Thoracic aorta (tissue), 2 donors: Measurements from ENCODE around the gene TENM3. TPM values are rescaled to one million over a fixed set of nuclear protein-coding genes. Genes with fewer than 3 reads are reported as not detected.

ENCODE experiments used
- ATAC-seq: fragments of 150-250 bp; one replicate; pipeline ENCODE4 v1.8.0; 2017; ENCODE audit warnings: low read depth; ENCODE audit not compliant: insufficient number of reproducible peaks, low FRiP score
- DNase-seq: peaks from one replicate; pipeline ENCODE4 v3.0.0-alpha.2; 2020; ENCODE audit warnings: low spot score
- H3K27ac ChIP-seq, 2 donors: fragments of 200-600 bp; sonication (generic); 1 replicate in 1 of 2; 2 replicates in 1 of 2; pipeline ENCODE4 v1.5.1; 2016; ENCODE audit warnings: mild to moderate bottlenecking in 2 of 2, moderate library complexity in 2 of 2
- H3K27me3 ChIP-seq: fragments of 200-600 bp; sonication (generic); replicated peaks from 2 replicates; pipeline ENCODE4 v1.6.0; 2016; ENCODE audit warnings: mild to moderate bottlenecking; ENCODE audit not compliant: insufficient read depth
- H3K36me3 ChIP-seq: fragments of 200-600 bp; sonication (generic); one replicate; pipeline ENCODE4 v1.5.1; 2016
- H3K4me1 ChIP-seq, 2 donors: fragments of 200-600 bp; sonication (generic); 1 replicate in 1 of 2; 2 replicates in 1 of 2; pipeline versions ENCODE4 v1.5.1 to v1.6.0; 2016; ENCODE audit warnings: low read depth in 2 of 2, mild to moderate bottlenecking in 1 of 2; ENCODE audit not compliant: control insufficient read depth in 1 of 2
- H3K4me3 ChIP-seq: fragments of 200-600 bp; sonication (generic); 2 replicates; pipeline ENCODE4 v1.5.1; 2016; ENCODE audit warnings: mild to moderate bottlenecking
- H3K9me3 ChIP-seq: fragments of 200-600 bp; sonication (generic); 2 replicates; pipeline ENCODE4 v1.5.1; 2016
- CTCF ChIP-seq: fragments of 200-600 bp; sonication (generic); IDR thresholded peaks from one replicate; pipeline ENCODE4 v1.5.1; 2019; ENCODE audit warnings: antibody characterized with exemption
- total RNA-seq, 2 donors: library from RNA; depleted of rRNA; stranded (reverse); fragments of >200 nt; gene quantifications; one replicate each; pipeline versions ENCODE4 v1.1.0 to v1.2.3, GENCODE V29; 2016

The TENM3 gene
- total RNA-seq, 2 donors from 2014 or later, result 0.68 to 8.0 TPM

GRCh38 chr4:182219411-182220056 is 23.7 kb upstream of the TENM3 start:
- Histone ChIP-seq H3K4me1 (no peaks in the 10 kb centered on the region), H3K36me3 (no peaks in the 10 kb centered on the region), H3K27ac (no peak overlapping the region), H3K9me3 (no peaks in the 10 kb centered on the region), H3K4me3 (no peak overlapping the region), H3K27me3 (no peaks in the 10 kb centered on the region)
- DNase-seq (no peak), ATAC-seq (no peak)
- no peak for TF ChIP-seq CTCF

- no peak for ATAC-seq
- Histone ChIP-seq H3K36me3 (no peaks in the 10 kb centered on the region), H3K4me1 (no peaks in the 10 kb centered on the region), H3K4me3 (no peak overlapping the region), H3K27ac (no peak overlapping the region), H3K9me3 (no peaks in the 10 kb centered on the region), H3K27me3 (no peaks in the 10 kb centered on the region)
- no peak for TF ChIP-seq CTCF
- no peak for DNase-seq
Observed at GRCh38 chr4:182221987-182222386, 21.2 kb upstream of the TENM3 start.

GRCh38 chr4:182222766-182223165 is 20.4 kb upstream of the TENM3 start:
- Histone ChIP-seq H3K36me3 (no peaks in the 10 kb centered on the region), H3K4me1 (no peaks in the 10 kb centered on the region), H3K4me3 (no peak overlapping the region), H3K27me3 (no peaks in the 10 kb centered on the region), H3K27ac (no peak overlapping the region), H3K9me3 (no peaks in the 10 kb centered on the region)
- no peak for ATAC-seq
- DNase-seq, result no peak
- TF ChIP-seq CTCF, result no peak

GRCh38 chr4:182223708-182224107 is 19.5 kb upstream of the TENM3 start:
- DNase-seq (no peak), ATAC-seq (no peak)
- H3K36me3 ChIP-seq, result no peaks in the 10 kb centered on the region
- no peak for TF ChIP-seq CTCF
- no peak overlapping the region for H3K4me3 ChIP-seq
- H3K9me3 ChIP-seq, result no peaks in the 10 kb centered on the region
- H3K4me1 ChIP-seq, result no peaks in the 10 kb centered on the region
- no peaks in the 10 kb centered on the region for H3K27me3 ChIP-seq
- no peak overlapping the region for H3K27ac ChIP-seq

- Histone ChIP-seq H3K9me3 (no peaks in the 10 kb centered on the region), H3K27me3 (no peaks in the 10 kb centered on the region), H3K36me3 (no peaks in the 10 kb centered on the region), H3K27ac (no peak overlapping the region), H3K4me3 (no peak overlapping the region), H3K4me1 (no peaks in the 10 kb centered on the region)
- DNase-seq (no peak), ATAC-seq (no peak)
- TF ChIP-seq CTCF, result no peak
Observed at GRCh38 chr4:182224192-182224850, 18.9 kb upstream of the TENM3 start.
